H1 (cell line): ENCODE results near the gene ZNF512B. TPM values are rescaled to one million over a fixed set of nuclear protein-coding genes. Genes with fewer than 3 reads are reported as not detected.
A peak's percentile ranks its signal among the peaks of the same experiment; 100 is the strongest.

ENCODE experiments used
- CHD1 ChIP-seq: IDR thresholded peaks from 2 replicates; pipeline ENCODE4 v1.6.1; 2012; ENCODE audit warnings: low read depth, low read length, improper control_type of control experiment
- CHD2 ChIP-seq: IDR thresholded peaks from 2 replicates; pipeline ENCODE4 v1.6.1; 2012; ENCODE audit warnings: low read length, improper control_type of control experiment
- CREB1 ChIP-seq: IDR thresholded peaks from 2 replicates; pipeline ENCODE4 v1.6.1; 2012; ENCODE audit warnings: inconsistent platforms
- EGR1 ChIP-seq: IDR thresholded peaks from 2 replicates; pipeline ENCODE4 v1.6.1; 2011; ENCODE audit warnings: low read depth, low read length, borderline replicate concordance
- EP300 ChIP-seq, 2 experiments: IDR thresholded peaks; 1 replicate in 1 of 2; 2 replicates in 1 of 2; pipeline ENCODE4 v1.6.1; 2011 to 2012; ENCODE audit warnings: low read depth in 2 of 2, low read length in 2 of 2, mild to moderate bottlenecking in 2 of 2, borderline replicate concordance in 1 of 2, inconsistent platforms in 1 of 2, moderate library complexity in 1 of 2
- EZH2 ChIP-seq: fragments of 200-600 bp; sonication (generic); IDR thresholded peaks from 2 replicates; pipeline ENCODE4 v1.7.1; 2012; ENCODE audit warnings: low read depth, mild to moderate bottlenecking, moderate library complexity, low read length, inconsistent platforms; ENCODE audit not compliant: severe bottlenecking
- GABPA ChIP-seq: IDR thresholded peaks from 2 replicates; pipeline ENCODE4 v1.6.1; 2011; ENCODE audit warnings: mild to moderate bottlenecking, low read length, moderate library complexity, borderline replicate concordance; ENCODE audit not compliant: insufficient read depth
- GTF2F1 ChIP-seq: IDR thresholded peaks from 2 replicates; pipeline ENCODE4 v1.6.1; 2012; ENCODE audit warnings: low read depth, low read length, improper control_type of control experiment, borderline replicate concordance
- MAFK ChIP-seq: IDR thresholded peaks from 2 replicates; pipeline ENCODE4 v1.6.1; 2012; ENCODE audit warnings: low read depth, mild to moderate bottlenecking, improper control_type of control experiment, low read length
- NRF1 ChIP-seq: IDR thresholded peaks from 2 replicates; pipeline ENCODE4 v1.6.1; 2011; ENCODE audit warnings: mild to moderate bottlenecking, low read depth, low read length, improper control_type of control experiment
- PHF8 ChIP-seq: fragments of 200-600 bp; sonication (generic); conservative IDR thresholded peaks from 2 replicates; pipeline ENCODE4 v1.7.1; 2012; ENCODE audit warnings: low read depth, mild to moderate bottlenecking, inconsistent platforms, low read length, moderate library complexity
- POLR2A ChIP-seq, 2 experiments: IDR thresholded peaks; 1 replicate in 1 of 2; 2 replicates in 1 of 2; pipeline ENCODE4 v1.6.1; 2011; ENCODE audit warnings: low read depth in 2 of 2, low read length in 2 of 2, mild to moderate bottlenecking in 2 of 2; ENCODE audit errors: control extremely low read depth in 1 of 2
- POLR2AphosphoS5 ChIP-seq: IDR thresholded peaks from 2 replicates; pipeline ENCODE4 v1.6.1; 2011; ENCODE audit warnings: low read depth, low read length
- RAD21 ChIP-seq, 2 experiments: IDR thresholded peaks in 1 of 2; conservative IDR thresholded peaks in 1 of 2; 2 replicates each; pipeline ENCODE4 v1.6.1; 2011; ENCODE audit warnings: low read depth in 2 of 2, low read length in 2 of 2, improper control_type of control experiment in 1 of 2, inconsistent platforms in 1 of 2, mild to moderate bottlenecking in 1 of 2, moderate library complexity in 1 of 2
- SIRT6 ChIP-seq: IDR thresholded peaks from one replicate; pipeline ENCODE4 v1.7.1; 2012; ENCODE audit warnings: low read length, inconsistent platforms
- TAF7 ChIP-seq: optimal IDR thresholded peaks from 2 replicates; pipeline ENCODE3; 2011; ENCODE audit warnings: low read depth, mild to moderate bottlenecking, inconsistent platforms, low read length, moderate library complexity, borderline replicate concordance
- TBP ChIP-seq: IDR thresholded peaks from 2 replicates; pipeline ENCODE4 v1.6.1; 2011; ENCODE audit warnings: low read depth, low read length, improper control_type of control experiment
- YY1 ChIP-seq: IDR thresholded peaks from 2 replicates; pipeline ENCODE4 v1.6.1; 2011; ENCODE audit warnings: low read depth, mild to moderate bottlenecking, low read length
- polyA plus RNA-seq, 7 experiments: library from polyadenylated mRNA; depleted of rRNA in 3 of 7; stranded (reverse) in 5 of 7; unstranded in 2 of 7; fragments of >200 nt in 5 of 7; fragments of 200-250 nt in 2 of 7; gene quantifications; 1 replicate in 5 of 7; 2 replicates in 1 of 7; 4 replicates in 1 of 7; pipeline versions ENCODE4 v1.2.1 to v1.2.3, GENCODE V29; 2011 to 2013; ENCODE audit warnings: missing spikeins in 2 of 7, mixed read lengths in 2 of 7
- total RNA-seq: library from RNA; stranded (reverse); fragmentation: NEBNext Ultra II Directional; extraction: Animal tissue kit (Norgen Biotek cat#: 25700); gene quantifications from 2 replicates; pipeline ENCODE4 v1.2.1, GENCODE V29; 2021
- TF ChIP-seq, protein P1 (sequence below): IDR thresholded peaks from 2 replicates; pipeline ENCODE4 v1.6.1; 2011; ENCODE audit warnings: low read depth, mild to moderate bottlenecking, low read length; ENCODE audit not compliant: insufficient read depth
- TF ChIP-seq, protein P2 (sequence below): IDR thresholded peaks from 2 replicates; pipeline ENCODE4 v1.6.1; 2012; ENCODE audit warnings: inconsistent platforms

Gene ZNF512B
- total and polyA plus RNA-seq, 2 of the 8 experiments (the other 6 are each of a cell fraction or from before 2014, with no cell fraction given), result 7.3 to 26.6 TPM

- TF ChIP-seq CREB1 (peak; percentile 49; the same call in 1 of the 2 replicates), CHD1 (no peak), GTF2F1 (no peak), TAF7 (no peak), RAD21 (IDR thresholded peaks at IDR 0.05 in 1 of 2, conservative IDR thresholded peaks at IDR 0.05 in 1 of 2; ENCODE audit: low read depth in 2 of 2, low read length in 2 of 2) (peak; percentile 93 to 95), PHF8 (0 out of 2 replicates have a peak, but pooled peaks have one; percentile 14), POLR2A (IDR thresholded peaks at IDR 0.05; ENCODE audit: control extremely low read depth in 1 of 2, low read depth in 2 of 2, low read length in 2 of 2) (no peak), EGR1 (no peak), MAFK (no peak), EZH2 (peak; percentile 29), POLR2AphosphoS5 (no peak), EP300 (IDR thresholded peaks at IDR 0.05; ENCODE audit: borderline replicate concordance in 1 of 2, low read depth in 2 of 2, low read length in 2 of 2) (no peak), SIRT6 (no peak), TBP (no peak), YY1 (no peak), GABPA (peak; percentile 77), NRF1 (no peak), CHD2 (0 out of 2 replicates have a peak, but pooled peaks have one; percentile 26)
- TF ChIP-seq, protein P1, sequence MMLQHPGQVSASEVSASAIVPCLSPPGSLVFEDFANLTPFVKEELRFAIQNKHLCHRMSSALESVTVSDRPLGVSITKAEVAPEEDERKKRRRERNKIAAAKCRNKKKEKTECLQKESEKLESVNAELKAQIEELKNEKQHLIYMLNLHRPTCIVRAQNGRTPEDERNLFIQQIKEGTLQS, result no peak
- TF ChIP-seq, protein P2, sequence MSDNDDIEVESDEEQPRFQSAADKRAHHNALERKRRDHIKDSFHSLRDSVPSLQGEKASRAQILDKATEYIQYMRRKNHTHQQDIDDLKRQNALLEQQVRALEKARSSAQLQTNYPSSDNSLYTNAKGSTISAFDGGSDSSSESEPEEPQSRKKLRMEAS, result peak; percentile 50
Observed at GRCh38 chr20:63973636-63974401, 4.1 kb upstream of the ZNF512B start (continued).
